Activated CD4-positive, alpha-beta T cell treated with anti-CD3 and anti-CD28 coated beads for 1 hour (primary cell): ENCODE results near the gene SNRPB2.

ENCODE experiments used
- DNase-seq: peaks from one replicate; pipeline ENCODE4 v3.0.0-alpha.2; 2020

SNRPB2 gene

DNA sequence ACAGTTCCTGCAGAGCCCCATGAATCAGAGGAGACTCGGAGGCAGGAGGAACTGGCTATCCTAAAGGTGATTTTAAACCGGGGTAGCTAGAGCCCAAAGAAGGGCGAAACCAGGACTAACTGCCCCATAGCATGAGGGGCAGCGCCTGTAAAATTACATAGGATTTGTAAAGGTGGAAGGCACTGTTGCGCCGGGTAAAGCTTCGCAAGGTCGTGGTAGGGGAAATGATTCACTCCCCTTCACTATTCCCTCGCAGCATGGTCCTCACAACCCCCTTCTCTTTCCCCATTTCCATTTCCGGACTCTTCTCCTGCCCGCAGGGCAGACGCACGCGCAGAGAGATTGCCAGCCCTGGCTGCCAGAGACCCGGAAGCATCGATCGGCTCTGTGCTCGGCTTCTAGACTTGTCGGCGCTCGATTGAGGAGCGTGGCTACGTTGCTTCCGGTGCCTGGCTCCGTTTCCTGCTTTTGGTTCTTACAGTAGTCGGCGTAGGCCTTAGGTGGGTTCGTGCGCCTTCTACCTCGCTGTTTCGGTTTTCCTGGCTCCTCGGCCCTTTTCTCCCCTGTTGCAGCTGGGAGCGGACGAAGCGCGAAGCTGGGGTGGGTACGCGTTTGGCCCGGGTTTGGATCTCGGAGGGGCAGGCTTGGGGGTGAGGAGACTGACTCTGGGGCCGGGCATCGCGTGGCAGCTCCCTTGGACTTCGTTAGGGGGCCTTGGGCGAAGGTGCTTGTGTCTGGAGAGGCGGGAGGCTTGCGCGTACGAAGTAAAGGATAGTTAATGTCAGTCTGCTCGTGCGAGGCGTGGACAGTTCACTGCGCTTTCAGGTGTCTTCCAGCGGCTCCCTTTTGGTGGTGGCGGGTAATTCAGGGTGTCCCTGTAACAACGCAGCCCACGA lies at the start of gene SNRPB2:
Gene SNRPB2, plus strand, starts transcription at position 462 of the 896 bp plus-strand sequence. CDS start 1,677 bp downstream, outside the sequence.
- peak; percentile 85 for DNase-seq

DNA sequence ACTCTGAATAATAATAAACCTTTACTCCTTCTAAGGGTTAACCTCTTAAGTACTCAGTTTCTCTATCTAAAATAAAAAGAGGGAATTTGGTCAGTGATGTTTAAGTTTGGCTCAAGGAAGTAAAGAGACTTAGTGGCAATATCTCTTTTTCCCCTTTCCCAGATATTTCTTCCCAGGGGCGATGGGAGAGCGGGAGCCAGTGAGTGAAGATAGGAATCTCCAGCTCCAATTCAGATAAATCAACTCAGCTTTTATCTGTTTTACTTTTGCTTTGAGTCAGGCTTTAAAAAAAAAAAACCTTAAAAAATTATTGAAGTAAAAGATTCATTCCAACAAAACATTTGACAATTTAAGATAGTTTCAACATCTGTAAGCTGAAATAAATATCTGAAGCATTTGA lies 45.4 kb upstream of the SNRPB2 start:
- no peak for DNase-seq

DNA sequence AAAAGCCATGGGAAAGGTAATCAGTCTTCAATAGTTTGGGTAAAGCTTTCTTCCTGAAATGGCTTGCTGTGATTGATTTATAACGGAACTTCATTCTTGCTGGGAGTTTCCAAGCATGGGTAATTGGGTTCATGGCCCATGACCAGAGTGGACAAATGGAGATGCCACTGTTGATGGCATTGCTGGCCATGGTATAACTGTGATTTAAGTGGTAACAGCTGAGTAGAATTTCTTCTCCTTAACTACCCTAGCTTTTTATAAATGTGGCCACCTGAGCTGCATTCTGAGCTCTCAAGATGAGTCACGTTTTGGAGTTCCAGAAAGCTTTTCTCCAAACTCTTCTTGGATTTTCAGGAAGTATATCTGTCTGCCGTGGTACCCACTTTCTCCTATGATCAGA lies 39.9 kb upstream of the SNRPB2 start:
- no peak for DNase-seq

DNA sequence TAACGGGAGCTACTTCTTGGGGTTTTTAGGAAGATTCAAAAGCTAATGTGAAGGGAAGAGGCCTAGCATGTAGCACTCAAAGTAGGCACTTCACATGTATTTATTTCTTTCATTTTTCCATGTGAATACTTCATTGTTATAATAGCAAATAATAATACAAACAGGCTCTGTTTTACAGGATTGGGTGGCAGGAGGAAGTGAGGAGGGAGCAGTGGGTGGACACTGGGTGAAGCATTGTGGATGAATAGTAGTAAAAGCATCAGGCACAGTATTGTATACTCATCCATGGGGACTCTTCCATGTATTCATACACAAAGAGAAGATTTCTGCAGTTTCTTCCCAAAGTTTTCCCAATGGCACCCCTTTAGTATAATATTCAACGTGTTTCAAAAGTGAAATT lies 38.4 kb upstream of the SNRPB2 start:
- no peak for DNase-seq

DNA sequence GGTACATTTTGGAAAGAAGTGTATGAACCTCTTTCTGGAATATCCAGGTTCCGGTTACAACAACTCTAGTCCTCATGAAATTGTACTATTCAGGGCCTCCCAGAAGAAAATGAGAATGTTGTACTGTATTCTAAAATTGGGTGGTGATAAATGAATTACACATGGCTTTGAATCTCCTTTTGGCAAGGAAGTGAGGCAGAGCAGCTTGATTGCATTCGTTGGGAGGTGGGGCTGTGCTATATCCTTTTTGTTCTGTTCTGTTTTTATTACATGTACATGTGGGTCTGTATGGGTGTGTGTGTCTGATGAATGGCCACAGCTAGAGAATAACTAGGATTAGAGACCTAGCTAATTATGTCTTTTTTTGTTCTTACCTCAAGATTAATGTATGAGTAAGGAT lies 37.8 kb upstream of the SNRPB2 start:
- DNase-seq = no peak

DNA sequence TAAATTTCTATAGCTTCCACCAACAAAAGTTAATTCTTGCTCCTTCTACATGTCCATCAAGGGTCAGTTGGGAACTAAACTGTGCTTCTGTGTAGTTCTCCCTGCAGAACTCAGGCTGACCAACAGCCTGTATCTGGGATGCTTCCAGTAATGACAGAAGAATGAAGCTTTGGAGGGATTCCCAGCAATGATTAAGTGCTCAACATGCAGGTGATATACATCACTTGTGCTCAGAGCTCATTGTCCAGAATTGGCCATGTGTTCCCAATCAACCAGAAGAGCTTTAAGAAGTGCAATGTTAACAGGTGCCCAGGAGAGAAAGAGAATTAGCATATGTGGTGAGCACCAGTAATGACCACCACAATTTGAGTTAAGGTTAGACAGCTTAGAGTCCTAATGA lies 37.4 kb upstream of the SNRPB2 start:
- DNase-seq = no peak

DNA sequence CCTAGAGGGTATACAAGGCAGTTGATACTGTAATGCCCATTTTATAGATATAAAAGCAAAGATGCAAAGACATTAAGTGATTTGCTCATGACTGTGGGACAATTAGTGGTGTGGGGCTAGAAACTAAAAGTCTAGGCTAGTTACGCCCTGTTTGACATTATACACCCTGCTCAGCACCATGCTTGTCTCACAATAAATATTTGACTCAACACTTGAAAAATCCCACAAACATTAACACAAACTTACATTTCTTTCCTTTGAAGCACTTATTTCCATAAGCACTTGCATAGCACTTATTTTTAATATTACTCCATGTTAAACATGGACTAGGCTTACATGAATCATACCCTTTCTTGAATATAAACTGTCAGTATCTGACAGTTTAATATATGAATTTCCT lies 36.5 kb upstream of the SNRPB2 start:
- DNase-seq = no peak

DNA sequence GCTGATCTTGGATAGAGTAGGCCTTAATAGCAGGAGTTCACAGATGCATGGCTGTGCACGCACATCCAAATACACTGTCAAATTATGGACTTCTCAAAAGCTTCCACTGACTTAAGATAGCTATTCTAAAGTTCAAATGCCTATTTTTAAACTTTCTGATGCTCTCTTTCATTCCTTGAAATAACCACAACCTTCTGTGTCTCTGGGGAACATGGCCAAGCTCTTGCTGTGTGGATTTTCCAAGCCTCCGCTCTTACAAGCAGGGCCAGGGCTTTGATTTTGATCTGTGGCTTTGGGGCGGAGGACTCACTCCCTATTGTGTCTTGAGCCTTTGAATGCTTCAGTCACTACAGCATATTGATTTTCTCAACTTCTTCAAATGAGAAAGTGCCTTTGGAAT lies 35.7 kb upstream of the SNRPB2 start:
- no peak for DNase-seq

DNA sequence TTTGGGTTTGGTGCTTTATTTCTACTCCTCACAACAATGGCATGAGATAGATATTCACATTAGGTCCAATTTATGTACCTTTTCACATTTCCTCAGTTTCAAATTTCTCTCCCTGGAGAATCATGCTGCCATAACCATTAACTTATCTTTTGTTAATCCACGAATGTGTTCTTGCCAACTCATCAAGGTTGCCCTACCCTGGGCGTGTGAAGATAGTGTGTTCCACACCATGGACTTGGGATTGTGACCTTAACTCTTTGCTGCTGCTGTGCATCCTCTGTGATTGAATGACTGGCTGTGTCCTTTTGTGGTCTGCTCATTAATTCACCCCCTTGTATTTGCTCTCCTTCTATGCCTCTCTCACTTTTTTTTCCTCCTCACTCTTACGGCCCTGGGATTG lies 34.2 kb upstream of the SNRPB2 start:
- no peak for DNase-seq

DNA sequence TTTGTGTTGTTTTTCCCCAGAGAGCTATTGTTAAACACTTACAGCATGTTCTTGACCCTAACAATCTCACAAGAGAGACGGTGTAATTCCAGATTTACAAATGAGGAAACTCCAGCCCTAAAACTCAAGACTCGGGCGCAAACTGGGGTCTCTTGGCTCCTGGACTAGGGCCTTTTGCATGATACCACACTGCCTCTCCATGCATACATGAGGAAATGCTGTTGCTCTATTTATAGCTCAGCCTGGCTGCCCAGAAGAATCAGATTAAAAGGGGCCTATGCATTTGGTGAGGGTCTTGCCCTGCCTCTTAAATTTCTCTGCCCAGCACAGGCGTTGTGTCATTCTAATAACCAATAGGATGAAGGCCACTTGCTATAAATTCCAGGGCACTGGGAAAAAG lies 30.5 kb upstream of the SNRPB2 start:
- DNase-seq = no peak

DNA sequence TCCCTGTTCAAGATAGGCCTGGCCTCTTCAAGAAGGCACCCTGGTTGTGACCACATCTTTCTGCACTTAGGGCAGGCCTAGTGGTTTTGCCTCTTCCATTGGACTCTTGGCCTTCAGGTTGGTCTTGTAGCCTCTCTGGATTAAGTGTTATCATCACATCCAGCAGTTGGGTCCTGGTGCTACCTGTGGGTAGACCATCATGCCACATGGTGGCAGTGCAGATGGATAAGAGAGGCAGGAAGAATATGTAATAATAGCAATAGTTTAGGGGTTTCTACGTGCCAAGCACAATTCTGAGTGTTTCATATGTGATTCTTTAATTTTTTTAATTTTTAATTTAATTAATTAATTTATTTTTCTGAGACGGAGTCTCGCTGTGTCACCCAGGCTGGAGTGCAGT lies 28.5 kb upstream of the SNRPB2 start:
- DNase-seq = no peak

DNA sequence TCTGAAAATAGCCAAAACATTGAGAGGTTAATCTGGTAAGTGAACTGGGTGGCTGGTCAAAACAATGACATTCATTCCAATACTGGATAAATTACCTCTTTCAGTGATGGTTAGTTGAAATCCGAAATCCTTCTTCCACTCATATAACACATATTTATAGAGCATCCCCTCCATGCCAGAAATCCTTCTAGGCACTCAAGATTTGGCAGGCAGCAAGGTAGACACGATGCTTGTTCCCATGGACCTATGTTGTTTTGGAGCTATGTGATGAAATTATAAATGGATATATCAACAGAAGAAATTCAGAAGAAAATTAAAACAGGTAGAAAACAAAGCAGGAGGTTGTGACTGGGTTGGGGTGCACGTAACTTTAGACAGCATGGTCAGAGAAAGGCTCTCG lies 26.3 kb upstream of the SNRPB2 start:
- no peak for DNase-seq

DNA sequence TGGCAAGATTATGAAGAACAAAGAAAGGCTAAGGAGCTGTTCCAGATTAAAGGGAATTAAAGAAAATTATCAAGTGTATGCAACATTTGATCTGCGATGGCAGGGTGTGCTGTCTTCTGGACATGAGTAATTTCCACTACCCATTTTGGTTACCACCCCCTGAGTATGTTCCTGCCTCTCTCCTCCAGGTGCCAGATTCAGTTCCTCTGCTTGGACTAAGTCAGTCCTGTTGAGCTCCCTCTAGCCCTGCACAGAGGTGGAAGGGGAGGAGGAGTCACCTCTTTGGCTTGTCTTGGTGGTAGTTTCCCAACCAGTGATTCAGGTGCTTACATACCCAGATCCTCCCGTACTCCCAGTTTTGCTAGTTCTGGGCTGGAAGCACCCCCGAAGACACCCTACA lies 22.2 kb upstream of the SNRPB2 start:
- no peak for DNase-seq

DNA sequence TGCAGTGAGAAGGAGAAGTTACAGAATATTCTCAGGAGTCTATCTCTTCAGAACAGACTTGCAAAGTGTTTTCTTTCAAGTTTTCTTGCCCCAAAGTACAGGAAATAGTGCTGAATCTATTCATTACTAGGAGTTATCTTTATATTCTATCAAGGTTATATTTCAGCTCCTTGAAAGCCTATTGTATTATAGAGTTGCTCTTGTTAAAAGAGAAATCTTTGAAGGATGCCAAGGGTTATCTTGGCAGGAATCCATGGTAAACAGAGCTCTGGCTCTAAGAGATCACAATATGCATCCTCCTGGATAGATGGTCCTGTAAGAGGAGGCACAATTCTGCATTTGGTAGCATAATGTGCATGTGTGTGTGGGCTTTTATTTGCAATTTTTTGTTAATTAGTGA lies 21.2 kb upstream of the SNRPB2 start:
- no peak for DNase-seq

DNA sequence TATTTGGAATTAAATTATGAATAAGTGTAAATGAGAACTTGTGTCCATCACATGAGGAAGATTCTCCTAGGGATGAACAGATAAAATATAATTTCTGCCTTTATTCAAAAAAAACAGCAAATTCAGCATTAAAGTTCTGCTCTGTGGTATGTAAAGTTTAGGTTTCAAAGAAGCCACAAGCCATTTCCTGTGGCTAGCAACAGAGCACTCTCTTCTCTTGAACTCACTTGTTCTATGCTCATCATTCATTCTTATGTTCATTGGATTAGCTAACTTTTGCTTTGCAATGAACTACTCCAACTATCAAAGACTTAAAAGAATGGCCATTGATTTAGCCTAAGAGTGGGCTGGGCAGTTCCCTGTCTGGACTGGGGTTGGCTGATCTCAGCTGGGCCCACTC lies 20.8 kb upstream of the SNRPB2 start:
- no peak for DNase-seq

DNA sequence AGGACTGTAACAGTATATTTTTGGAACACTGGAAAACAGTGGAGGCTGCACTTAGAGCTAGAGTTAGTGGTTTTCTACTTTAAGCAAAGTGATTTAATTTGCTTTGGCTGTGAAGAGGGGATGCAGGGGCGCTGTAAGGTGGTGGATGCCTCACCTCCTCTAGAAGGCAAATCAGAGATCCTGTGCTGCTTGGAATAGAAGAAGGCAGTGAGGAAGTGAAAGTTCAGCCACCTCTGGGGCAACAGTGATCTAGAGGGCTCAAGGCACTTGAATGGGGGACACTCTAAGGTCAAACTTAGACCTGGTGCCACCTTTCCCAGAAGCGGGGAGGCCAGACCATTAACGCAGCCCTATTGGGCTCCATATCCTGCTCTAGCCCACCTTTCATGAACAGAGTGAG lies 19.0 kb upstream of the SNRPB2 start:
- no peak for DNase-seq

DNA sequence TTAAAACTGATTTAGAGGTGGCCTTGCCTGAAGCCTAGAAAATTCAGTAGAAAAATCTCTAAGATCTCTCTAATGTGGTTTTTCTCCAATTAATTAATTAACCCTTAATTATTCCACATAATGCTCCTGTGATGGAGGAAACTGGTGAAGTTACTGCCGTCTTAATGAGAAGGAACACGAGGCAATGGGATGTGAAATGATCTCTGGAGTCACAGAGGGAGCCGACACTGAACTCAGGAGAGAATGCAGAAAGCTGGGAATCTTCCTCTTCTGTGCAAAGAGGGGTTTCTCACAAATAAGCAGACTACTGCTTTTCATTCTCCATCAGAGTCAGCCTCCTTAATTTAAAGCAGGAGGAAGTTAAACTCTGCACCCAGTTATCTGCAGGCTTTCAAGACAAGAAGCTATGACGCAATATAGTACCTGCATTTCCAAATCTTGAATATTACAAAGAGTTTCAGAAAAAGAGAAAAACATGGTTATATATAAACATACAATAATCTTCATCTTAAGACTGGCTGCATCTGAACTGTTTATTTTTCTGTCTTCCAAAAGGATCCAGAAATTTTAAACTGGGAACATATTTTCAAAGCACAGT lies 18.1 kb upstream of the SNRPB2 start:
- no peak for DNase-seq

DNA sequence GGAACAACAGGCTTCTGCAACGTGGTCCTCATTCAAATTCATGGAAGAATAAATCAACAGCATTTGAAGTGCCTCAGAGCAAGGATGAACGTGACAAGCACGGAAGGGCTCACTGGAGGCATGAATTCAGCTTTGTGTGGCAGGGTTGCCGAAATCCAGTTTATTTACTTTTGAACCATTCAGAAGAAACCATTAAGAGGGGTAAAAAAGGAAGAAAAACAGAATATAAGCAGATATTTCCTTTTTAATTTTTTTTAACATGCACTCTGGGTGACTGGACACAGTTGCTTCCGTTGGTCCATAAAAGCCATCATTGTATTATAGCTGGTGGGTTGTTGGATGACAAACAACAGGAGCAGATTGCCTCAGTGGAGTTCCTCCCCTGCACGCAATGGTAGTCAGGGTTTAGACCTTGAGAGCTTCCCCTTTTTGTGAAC lies 17.3 kb upstream of the SNRPB2 start:
- DNase-seq = no peak

DNA sequence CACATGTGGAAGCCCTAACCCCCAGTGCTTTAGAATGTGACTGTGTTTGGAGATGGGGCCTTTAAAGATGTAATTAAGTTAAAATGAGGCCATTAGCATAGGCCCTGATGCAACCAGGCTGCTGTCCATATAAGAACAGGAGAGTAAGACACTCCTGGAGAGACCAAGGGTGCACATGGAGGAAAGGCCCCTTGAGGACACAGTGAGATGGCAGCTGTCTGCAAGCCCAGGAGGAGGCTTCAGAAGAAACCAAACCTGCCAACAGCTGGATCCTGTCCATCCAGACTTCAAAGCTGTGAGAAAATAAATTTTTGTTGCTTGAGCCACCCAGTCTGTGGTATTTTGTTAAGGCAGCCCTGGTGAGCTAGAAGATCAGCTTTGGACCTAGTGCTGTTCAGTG lies 16.8 kb upstream of the SNRPB2 start:
- DNase-seq = no peak

DNA sequence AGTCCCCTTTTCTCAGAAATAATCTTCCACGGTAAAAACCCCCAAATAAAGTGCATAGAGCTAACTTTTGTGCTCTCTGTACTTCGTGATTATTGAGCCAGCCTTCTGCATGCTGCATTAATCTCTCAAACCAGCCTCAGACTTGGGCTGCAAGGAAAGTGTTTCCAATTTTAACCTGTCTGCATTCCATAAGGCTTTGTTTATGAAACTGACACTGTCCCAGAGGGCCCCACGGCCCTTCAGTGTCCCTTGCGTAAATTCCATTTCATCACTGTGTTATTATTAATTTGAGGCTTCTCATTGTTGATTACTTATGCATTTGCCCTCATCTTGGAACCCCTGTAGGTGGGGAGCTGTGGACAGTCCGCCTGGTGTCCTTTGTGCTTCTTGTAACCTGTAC lies 15.6 kb upstream of the SNRPB2 start:
- DNase-seq = no peak

DNA sequence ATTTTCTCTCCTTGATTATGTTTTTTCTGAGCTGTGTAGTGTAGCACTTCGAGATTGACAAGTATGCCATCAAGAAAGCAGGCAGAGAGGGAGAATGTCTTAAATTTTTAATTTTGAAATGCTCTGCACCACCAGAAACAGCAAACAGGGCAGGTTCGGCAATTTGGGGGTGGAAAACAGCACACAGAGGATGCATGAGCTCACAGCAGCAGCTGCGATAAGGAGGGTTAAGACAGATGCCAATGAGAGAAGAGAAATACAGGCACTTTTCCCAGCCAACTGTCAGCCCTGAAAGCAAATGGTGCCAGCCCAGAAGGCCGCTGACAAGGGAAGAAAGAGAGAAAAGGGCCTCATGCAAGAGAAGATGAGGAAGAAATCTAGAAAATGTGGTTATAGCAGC lies 15.1 kb upstream of the SNRPB2 start:
- DNase-seq = no peak

DNA sequence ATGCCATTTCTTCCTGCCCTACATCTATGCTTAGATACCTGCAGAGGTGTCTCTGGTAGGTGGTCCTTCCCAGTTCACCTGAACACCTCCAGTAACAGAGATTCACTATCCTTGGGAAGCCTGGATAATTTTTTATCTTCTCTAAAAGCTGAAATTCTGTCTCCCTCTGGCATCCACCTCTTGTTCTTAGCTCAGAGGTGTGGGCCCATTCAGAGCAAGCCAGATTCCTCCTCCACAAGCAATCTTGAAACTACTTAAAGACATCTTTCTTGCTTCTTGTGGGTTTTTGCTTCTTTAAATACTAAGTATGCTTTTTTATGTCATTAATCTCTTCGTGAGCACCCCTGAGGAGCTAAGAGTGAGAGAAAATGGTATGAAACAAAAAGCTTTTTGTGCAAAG lies 10.4 kb upstream of the SNRPB2 start:
- DNase-seq = no peak

DNA sequence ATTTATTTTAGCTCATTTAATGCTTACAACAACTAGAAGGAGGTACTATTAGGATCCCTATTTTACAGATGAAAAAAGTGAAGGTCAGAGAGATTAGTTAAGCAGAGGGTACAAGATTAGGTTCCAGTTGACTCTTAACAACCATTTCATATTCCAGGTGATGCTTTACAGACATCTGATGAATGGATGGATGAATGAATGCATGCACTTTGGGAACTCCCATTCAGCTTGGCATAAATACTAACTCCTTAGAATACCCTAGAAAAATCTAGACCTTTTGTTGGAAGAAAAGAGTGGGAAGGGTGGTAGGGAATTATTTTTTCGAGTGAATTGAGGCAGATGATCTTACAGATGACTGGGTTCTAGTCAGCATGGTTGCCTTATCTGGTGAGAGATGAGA lies 746 bp upstream of the SNRPB2 start:
- DNase-seq = no peak

DNA sequence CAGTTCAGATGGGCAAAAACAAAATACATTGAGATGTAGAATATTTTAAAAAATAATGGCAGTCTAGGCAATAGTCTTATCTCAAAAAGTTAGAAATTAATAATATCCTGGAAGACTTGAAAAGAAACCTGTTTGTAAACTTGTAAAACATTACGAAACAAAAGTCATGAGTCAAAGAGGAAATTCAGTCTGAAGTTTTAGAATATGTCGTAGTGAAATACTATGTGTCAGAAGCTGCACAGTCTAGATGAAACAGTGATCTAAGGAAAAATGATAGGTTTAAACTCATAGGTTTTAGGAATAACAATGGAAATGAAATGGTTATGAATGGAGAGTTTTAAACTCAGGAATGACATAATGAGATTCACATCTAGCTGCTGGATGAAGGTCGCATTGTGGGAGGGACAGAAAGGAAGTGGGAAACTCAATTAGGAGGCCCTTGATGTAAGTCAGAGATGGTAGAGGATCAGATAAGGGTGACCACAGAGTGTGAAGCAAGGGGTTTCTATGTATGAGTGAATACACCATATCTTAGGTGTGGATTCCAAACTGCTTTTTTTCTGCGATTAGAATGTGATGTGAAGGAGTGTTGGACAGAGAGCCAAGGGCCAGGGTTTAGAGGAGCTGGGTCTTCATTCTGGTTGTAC lies 2.8 kb downstream of the SNRPB2 start:
- no peak for DNase-seq
